22Rv1 (cell line): ENCODE measurements around the gene TSPAN9.

ENCODE experiments used
- H3K27ac ChIP-seq: fragments of 450-650 bp; 2 replicates; pipeline ENCODE4 v1.5.1; 2017
- CTCF ChIP-seq: fragments of 450-650 bp; IDR thresholded peaks from 2 replicates; pipeline ENCODE4 v1.5.1; 2017; ENCODE audit warnings: mild to moderate bottlenecking
- ZFX ChIP-seq: fragments of 450-650 bp; IDR thresholded peaks from 2 replicates; pipeline ENCODE4 v1.6.1; 2017; ENCODE audit warnings: antibody characterized with exemption, borderline replicate concordance

TSPAN9 gene

GRCh38 chr12:3187846-3188770, 110.9 kb downstream of the TSPAN9 start:
- TF ChIP-seq CTCF (no peak), ZFX (no peak)
- H3K27ac ChIP-seq, result no peak overlapping the region

- TF ChIP-seq CTCF (no peak), ZFX (no peak)
- no peak overlapping the region for H3K27ac ChIP-seq
These were observed 112.1 kb downstream of the TSPAN9 start for GRCh38 chr12:3189282-3189681.

- no peak overlapping the region for H3K27ac ChIP-seq
- no peak for TF ChIP-seq CTCF
- no peak for TF ChIP-seq ZFX
These were observed 112.9 kb downstream of the TSPAN9 start for GRCh38 chr12:3190101-3190500.

GRCh38 chr12:3191450-3191849, 114.3 kb downstream of the TSPAN9 start:
- H3K27ac ChIP-seq, result no peak overlapping the region
- TF ChIP-seq CTCF (no peak), ZFX (no peak)

GRCh38 chr12:3192221-3192620, 115.0 kb downstream of the TSPAN9 start:
- H3K27ac ChIP-seq, result no peak overlapping the region
- TF ChIP-seq ZFX (no peak), CTCF (no peak)

GRCh38 chr12:3193131-3193530, 116.0 kb downstream of the TSPAN9 start:
- no peak for TF ChIP-seq ZFX
- TF ChIP-seq CTCF, result no peak
- H3K27ac ChIP-seq, result no peak overlapping the region

- TF ChIP-seq ZFX (no peak), CTCF (no peak)
- no peak overlapping the region for H3K27ac ChIP-seq
These were observed 116.6 kb downstream of the TSPAN9 start for GRCh38 chr12:3193755-3194154.
